Mucosa of descending colon (tissue), 3 donors: Measurements from ENCODE around the gene RXRA. TPM values are rescaled to one million over a fixed set of nuclear protein-coding genes. Genes with fewer than 3 reads are reported as not detected.

Experiments used
- ATAC-seq: fragments of 200-7000 bp; cut with Tn5 transposase; one replicate; pipeline ENCODE4 v1.9.1; 2020; ENCODE audit warnings: mild to moderate bottlenecking, moderate library complexity
- DNase-seq, 3 donors: peaks; one replicate each; pipeline ENCODE4 v3.0.0-alpha.2; 2020
- H3K36me3 ChIP-seq: fragments of 200-600 bp; one replicate; pipeline ENCODE4 v1.8.0; 2021; ENCODE audit warnings: low read depth, mild to moderate bottlenecking
- H3K4me1 ChIP-seq: fragments of 200-600 bp; one replicate; pipeline ENCODE4 v1.8.0; 2021; ENCODE audit warnings: low read depth, mild to moderate bottlenecking
- H3K4me3 ChIP-seq: fragments of 200-600 bp; one replicate; pipeline ENCODE4 v1.8.0; 2021; ENCODE audit warnings: mild to moderate bottlenecking
- H3K9me3 ChIP-seq: fragments of 200-600 bp; one replicate; pipeline ENCODE4 v1.8.0; 2021; ENCODE audit warnings: mild to moderate bottlenecking
- CTCF ChIP-seq: fragments of 200-600 bp; IDR thresholded peaks from one replicate; pipeline ENCODE4 v1.8.0; 2022; ENCODE audit warnings: antibody characterized with exemption, mild to moderate bottlenecking
- intact Hi-C, 2 donors: fragments of 100-400 bp; cut with DNase I in 1 of 2; cut with micrococcal nuclease in 1 of 2; formaldehyde crosslinking; loops; one replicate each; pipeline versions ENCODE4 v1.11.0 to v1.11.1; 2022; cut with DNase I, micrococcal nuclease
- total RNA-seq, 3 donors: library from RNA; stranded (reverse); fragmentation: NEBNext Ultra II Directional in 2 of 3; extraction: Animal tissue kit (Norgen Biotek cat#: 25700) in 2 of 3; gene quantifications; one replicate each; pipeline versions ENCODE4 v1.2.1 to v1.2.4, GENCODE V29; 2021 to 2023
- donor health status: DM: no; HTN: no; CAD: no; lungs with moderate emphysema.
- donor health status: DM: no; HTN: no; CAD: no.
- donor health status: DM: no; HTN: yes; CAD: no.

RXRA gene
- total RNA-seq, 3 donors from 2014 or later = 75.2 to 101 (median 85.3) TPM

- DNase-seq = no peak
- TF ChIP-seq CTCF = no peak
- peak; percentile 48 for ATAC-seq
- no peaks in the 10 kb centered on the region for H3K36me3 ChIP-seq
- H3K4me3 ChIP-seq = no peak overlapping the region
- H3K4me1 ChIP-seq = peaks cover 43% of the 10 kb centered on the region
- no peaks in the 10 kb centered on the region for H3K9me3 ChIP-seq
- intact Hi-C loops = no loop called here
Observed at GRCh38 chr9:134365791-134366222, 39.6 kb downstream of the RXRA start.

- DNase-seq (peak; percentile 89 to 92 (median 90)), ATAC-seq (peak; percentile 89)
- Histone ChIP-seq H3K9me3 (no peaks in the 10 kb centered on the region), H3K4me1 (peaks cover 43% of the 10 kb centered on the region), H3K4me3 (no peak overlapping the region), H3K36me3 (no peaks in the 10 kb centered on the region)
- intact Hi-C loops = no loop called here
- TF ChIP-seq CTCF = no peak
Observed at GRCh38 chr9:134366223-134367031, 40.2 kb downstream of the RXRA start.

- Histone ChIP-seq H3K4me3 (no peak overlapping the region), H3K36me3 (no peaks in the 10 kb centered on the region), H3K9me3 (no peaks in the 10 kb centered on the region), H3K4me1 (peaks cover 47% of the 10 kb centered on the region)
- TF ChIP-seq CTCF = no peak
- intact Hi-C loops = no loop called here
- ATAC-seq = no peak
- DNase-seq = no peak
Observed at GRCh38 chr9:134367061-134367460, 40.8 kb downstream of the RXRA start.

GRCh38 chr9:134367791-134368490, 41.7 kb downstream of the RXRA start:
- no peak for TF ChIP-seq CTCF
- Histone ChIP-seq H3K4me3 (no peak overlapping the region), H3K4me1 (peaks cover 56% of the 10 kb centered on the region), H3K9me3 (no peaks in the 10 kb centered on the region), H3K36me3 (no peaks in the 10 kb centered on the region)
- ATAC-seq (no peak), DNase-seq (no peak)
- intact Hi-C loops = no loop called here

GRCh38 chr9:134368571-134368970, 42.3 kb downstream of the RXRA start:
- ATAC-seq = no peak
- Histone ChIP-seq H3K36me3 (no peaks in the 10 kb centered on the region), H3K4me3 (no peak overlapping the region), H3K4me1 (peaks cover 57% of the 10 kb centered on the region), H3K9me3 (no peaks in the 10 kb centered on the region)
- no peak for TF ChIP-seq CTCF
- intact Hi-C loops = no loop called here
- DNase-seq = no peak
